ENCODE results near the gene C14orf119. TPM values are rescaled to one million over a fixed set of nuclear protein-coding genes. Genes with fewer than 3 reads are reported as not detected.

The C14orf119 gene
- polyA plus RNA-seq, 3 donors = 17.5 to 110 (median 106) TPM

DNA sequence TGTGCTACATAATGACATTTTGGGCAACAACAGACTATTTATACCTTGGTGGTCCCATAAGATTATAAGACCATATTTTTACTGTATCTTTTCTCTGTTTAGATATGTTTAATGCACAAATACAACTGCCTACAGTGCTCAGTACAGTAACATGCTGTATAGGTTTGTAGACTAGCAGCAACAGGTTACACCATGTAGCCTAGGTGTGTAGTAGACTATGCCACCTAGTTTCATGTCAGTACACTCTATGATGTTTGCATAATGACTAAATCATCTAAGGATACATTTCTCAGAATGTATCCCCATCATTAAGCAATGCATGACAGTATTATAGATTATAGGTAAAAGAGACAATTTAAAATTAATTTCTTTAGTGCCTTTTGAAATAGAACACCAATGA, 54.4 kb downstream of the C14orf119 start:
- no peaks in the 10 kb centered on the region for H3K36me3 Mint-ChIP-seq
- Histone ChIP-seq H3K4me1 (ENCODE audit: control insufficient read depth in 1 of 2, insufficient read depth in 2 of 2, low read length in 2 of 2) (peaks cover 15 to 17% of the 10 kb centered on the region in 2 donors), H3K9me3 (replicated peaks in 1 of 2; ENCODE audit: control insufficient read depth in 1 of 2, insufficient read depth in 1 of 2, low read length in 2 of 2) (no peaks in the 10 kb centered on the region), H3K9ac (ENCODE audit: insufficient read depth, low read length, poor library complexity, severe bottlenecking) (no peak overlapping the region), H3K27me3 (ENCODE audit: control insufficient read depth in 2 of 2, insufficient read depth in 2 of 2, low read length in 2 of 2) (no peaks in the 10 kb centered on the region), H3K27ac (ENCODE audit: low read depth in 1 of 2, low read length in 2 of 2) (no peak overlapping the region), H3K79me2 (ENCODE audit: insufficient read depth, low read length) (no peaks in the 10 kb centered on the region), H2AFZ (ENCODE audit: insufficient read depth, low read depth, low read length, poor library complexity, severe bottlenecking) (no peak overlapping the region), H3K4me2 (replicated peaks; ENCODE audit: extremely low read depth, low read length, poor library complexity, severe bottlenecking) (no peak overlapping the region), H3K4me3 (replicated peaks in 1 of 3; ENCODE audit: low read depth in 2 of 3, low read length in 3 of 3) (no peak overlapping the region), H4K20me1 (ENCODE audit: insufficient read depth, low read length) (no peaks in the 10 kb centered on the region), H3K36me3 (replicated peaks in 1 of 2; ENCODE audit: control insufficient read depth in 1 of 2, insufficient read depth in 2 of 2, low read length in 2 of 2) (no peaks in the 10 kb centered on the region)
- TF ChIP-seq, protein P1, sequence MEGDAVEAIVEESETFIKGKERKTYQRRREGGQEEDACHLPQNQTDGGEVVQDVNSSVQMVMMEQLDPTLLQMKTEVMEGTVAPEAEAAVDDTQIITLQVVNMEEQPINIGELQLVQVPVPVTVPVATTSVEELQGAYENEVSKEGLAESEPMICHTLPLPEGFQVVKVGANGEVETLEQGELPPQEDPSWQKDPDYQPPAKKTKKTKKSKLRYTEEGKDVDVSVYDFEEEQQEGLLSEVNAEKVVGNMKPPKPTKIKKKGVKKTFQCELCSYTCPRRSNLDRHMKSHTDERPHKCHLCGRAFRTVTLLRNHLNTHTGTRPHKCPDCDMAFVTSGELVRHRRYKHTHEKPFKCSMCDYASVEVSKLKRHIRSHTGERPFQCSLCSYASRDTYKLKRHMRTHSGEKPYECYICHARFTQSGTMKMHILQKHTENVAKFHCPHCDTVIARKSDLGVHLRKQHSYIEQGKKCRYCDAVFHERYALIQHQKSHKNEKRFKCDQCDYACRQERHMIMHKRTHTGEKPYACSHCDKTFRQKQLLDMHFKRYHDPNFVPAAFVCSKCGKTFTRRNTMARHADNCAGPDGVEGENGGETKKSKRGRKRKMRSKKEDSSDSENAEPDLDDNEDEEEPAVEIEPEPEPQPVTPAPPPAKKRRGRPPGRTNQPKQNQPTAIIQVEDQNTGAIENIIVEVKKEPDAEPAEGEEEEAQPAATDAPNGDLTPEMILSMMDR (IDR thresholded peaks at IDR 0.05) = no peak
- H3K27ac Mint-ChIP-seq = no peak overlapping the region
- DNase-seq = no peak
- H3K4me3 Mint-ChIP-seq = no peak overlapping the region
- intact Hi-C loops (cut with micrococcal nuclease) = no loop called here
- H3K9me3 Mint-ChIP-seq = peaks cover 0 to 5% (median 0%) of the 10 kb centered on the region in 7 donors
- peaks cover 21% of the 10 kb centered on the region for H3K4me1 Mint-ChIP-seq
- peaks cover 0 to 3% (median 0%) of the 10 kb centered on the region in 3 donors for H3K27me3 Mint-ChIP-seq (ENCODE audit: low read depth in 3 of 3)

Other genes starting within 250 kb of the C14orf119 start
- gene LRP10, start 223.8 kb upstream of the C14orf119 start, polyA plus RNA-seq = 10 to 100 TPM; 39.0 to 65.1 (median 51.5) TPM
- 1 to 10 TPM in 1 of 3 donors, not detected in 2; 1.8 TPM for gene REM2, start 212.3 kb upstream of the C14orf119 start, polyA plus RNA-seq
- gene RBM23, start 176.4 kb upstream of the C14orf119 start, polyA plus RNA-seq = 10 to 100 TPM; 76.7 to 89.7 (median 85.7) TPM
- gene PRMT5, start 166.1 kb upstream of the C14orf119 start, polyA plus RNA-seq = 10 to 100 TPM; 38.7 to 44.4 (median 44.1) TPM
- 10 to 100 TPM; 57.3 to 79.7 (median 69.5) TPM for gene HAUS4, start 138.4 kb upstream of the C14orf119 start, polyA plus RNA-seq
- under 1 TPM in 1 of 3 donors, not detected in 2; 0.04 TPM for gene AJUBA, start 113.0 kb upstream of the C14orf119 start, polyA plus RNA-seq
- gene C14orf93, start 85.4 kb upstream of the C14orf119 start, polyA plus RNA-seq = 10 to 100 TPM in 1 of 3 donors, 1 to 10 TPM in 2; 2.5 to 17.6 (median 3.7) TPM
- gene PSMB5, start 60.6 kb upstream of the C14orf119 start, polyA plus RNA-seq = 10 to 100 TPM; 16.8 to 61.8 (median 57.6) TPM
- gene PSMB11, start 53.3 kb upstream of the C14orf119 start, polyA plus RNA-seq = not detected
- under 1 TPM in 2 of 3 donors, not detected in 1; 0.13 to 0.14 TPM for gene CDH24, start 38.0 kb upstream of the C14orf119 start, polyA plus RNA-seq
- gene ACIN1, start 369 bp upstream of the C14orf119 start, polyA plus RNA-seq = 100 to 1,000 TPM in 1 of 3 donors, 1 to 10 TPM in 2; 2.8 to 159 (median 5.4) TPM
- gene CIROP, start 9.5 kb downstream of the C14orf119 start, polyA plus RNA-seq = not detected
- 1 to 10 TPM in 2 of 3 donors, under 1 TPM in 1; 0.73 to 1.5 (median 1.3) TPM for gene CEBPE, start 23.8 kb downstream of the C14orf119 start, polyA plus RNA-seq
- under 1 TPM; 0.05 to 0.53 (median 0.25) TPM for gene SLC7A8, start 88.2 kb downstream of the C14orf119 start, polyA plus RNA-seq
- gene RNF212B, start 142.4 kb downstream of the C14orf119 start, polyA plus RNA-seq = not detected
- 1 to 10 TPM; 3.5 to 5.4 (median 4.1) TPM for gene HOMEZ, start 190.6 kb downstream of the C14orf119 start, polyA plus RNA-seq
- gene PPP1R3E, start 207.4 kb downstream of the C14orf119 start, polyA plus RNA-seq = 10 to 100 TPM in 1 of 3 donors, under 1 TPM in 2; 0.81 to 16.7 (median 0.88) TPM
- gene BCL2L2, start 211.3 kb downstream of the C14orf119 start, polyA plus RNA-seq = 10 to 100 TPM in 1 of 3 donors, 1 to 10 TPM in 1, under 1 TPM in 1; 0.90 to 23.7 (median 1.4) TPM
- gene PABPN1, start 226.0 kb downstream of the C14orf119 start, polyA plus RNA-seq = 100 to 1,000 TPM in 1 of 3 donors, 10 to 100 TPM in 2; 54.4 to 356 (median 64.6) TPM

Measured in CD14-positive monocyte (primary cell).